Measurements from ENCODE around the gene SYCE3.

GRCh38 chr22:50581950-50582492, 19.3 kb upstream of the SYCE3 start:
- TF ChIP-seq CTCF (IDR thresholded peaks at IDR 0.05) (no peak), ZFX (IDR thresholded peaks at IDR 0.05; ENCODE audit: borderline replicate concordance) (no peak)
